PC-9 (cell line): ENCODE results near the gene SOX21. TPM values are rescaled to one million over a fixed set of nuclear protein-coding genes. Genes with fewer than 3 reads are reported as not detected.
A peak's percentile ranks its signal among the peaks of the same experiment; 100 is the strongest.

ENCODE experiments used
- BruUV-seq: library from RNA; stranded (reverse); fragments of 400-500 nt; replicated peaks from 2 replicates; lab custom pipeline; 2021; lab: Mats Ljungman, UMichigan
- CTCF ChIA-PET: fragments of 300-600 bp; sonication (Branson Sonifier 250); formaldehyde crosslinking; loops from one replicate; lab custom pipeline; 2022; ENCODE audit warnings: antibody characterized with exemption; lab: Charles Lee
- POLR2A ChIA-PET: fragments of 300-600 bp; sonication (Branson Sonifier 250); formaldehyde crosslinking; loops from one replicate; lab custom pipeline; 2022; ENCODE audit warnings: antibody characterized with exemption; ENCODE audit not compliant: unreplicated experiment; lab: Charles Lee
- DNase-seq, 2 experiments: peaks; one replicate each; pipeline versions ENCODE4 v3.0.0 to v3.0.0-alpha.2; 2015 to 2022; ENCODE audit warnings: mixed read lengths in 1 of 2
- H2AFZ ChIP-seq: fragments of 200-600 bp; sonication (generic); 2 replicates; pipeline ENCODE4 v1.8.1; 2017; ENCODE audit warnings: antibody characterized with exemption
- H3F3A ChIP-seq: fragments of 200-600 bp; sonication (generic); 2 replicates; pipeline ENCODE4 v1.8.1; 2017; ENCODE audit warnings: antibody characterized with exemption, mild to moderate bottlenecking, low read depth; ENCODE audit not compliant: insufficient read depth
- H3K27ac ChIP-seq: fragments of 200-600 bp; sonication (generic); 2 replicates; pipeline ENCODE4 v1.6.1; 2016; ENCODE audit warnings: mixed run types
- H3K27me3 ChIP-seq: fragments of 200-600 bp; sonication (generic); 2 replicates; pipeline ENCODE4 v1.6.1; 2016; ENCODE audit warnings: low read depth, mixed run types; ENCODE audit not compliant: insufficient read depth
- H3K36me3 ChIP-seq: fragments of 200-600 bp; sonication (generic); 2 replicates; pipeline ENCODE4 v1.6.1; 2016; ENCODE audit warnings: low read depth, mixed run types
- H3K4me1 ChIP-seq: fragments of 200-600 bp; sonication (generic); replicated peaks from 2 replicates; pipeline ENCODE4 v1.6.1; 2016; ENCODE audit warnings: mixed run types; ENCODE audit not compliant: insufficient read depth
- H3K4me2 ChIP-seq: fragments of 200-600 bp; sonication (generic); 2 replicates; pipeline ENCODE4 v1.6.1; 2017; ENCODE audit warnings: mixed run types
- H3K4me3 ChIP-seq: fragments of 200-600 bp; sonication (generic); 2 replicates; pipeline ENCODE4 v1.6.1; 2016; ENCODE audit warnings: mixed run types
- H3K79me2 ChIP-seq: fragments of 200-600 bp; sonication (generic); 2 replicates; pipeline ENCODE4 v1.6.1; 2017; ENCODE audit warnings: low read depth, mixed run types
- H3K9me2 ChIP-seq: fragments of 200-600 bp; sonication (generic); 2 replicates; pipeline ENCODE4 v1.8.1; 2017; ENCODE audit warnings: mild to moderate bottlenecking; ENCODE audit not compliant: insufficient read depth
- H3K9me3 ChIP-seq: fragments of 200-600 bp; sonication (generic); 2 replicates; pipeline ENCODE4 v1.8.1; 2016; ENCODE audit warnings: low read depth; ENCODE audit not compliant: insufficient read depth
- H4K20me1 ChIP-seq: fragments of 200-600 bp; sonication (generic); 2 replicates; pipeline ENCODE4 v1.8.1; 2017; ENCODE audit not compliant: insufficient read depth
- EZH2 ChIP-seq: fragments of 200-600 bp; sonication (generic); IDR thresholded peaks from 2 replicates; pipeline ENCODE4 v1.8.0; 2017; ENCODE audit warnings: antibody characterized with exemption, low read depth
- intact Hi-C: fragments of 100-400 bp; cut with micrococcal nuclease; formaldehyde crosslinking; loops from one replicate; pipeline ENCODE4 v1.10.0; 2022; ENCODE audit not compliant: unreplicated experiment
- total RNA-seq: library from RNA; stranded (reverse); gene quantifications from 2 replicates; pipeline ENCODE4 v1.2.3, GENCODE V29; 2021
- TF ChIP-seq, protein P1 (sequence below): fragments of 200-600 bp; sonication (generic); conservative IDR thresholded peaks from 2 replicates; pipeline ENCODE4 v1.6.1; 2017; ENCODE audit warnings: mixed run types, antibody characterized with exemption, mild to moderate bottlenecking, moderate library complexity

SOX21 gene
- total RNA-seq, 1 experiment from 2014 or later, result not detected

DNA sequence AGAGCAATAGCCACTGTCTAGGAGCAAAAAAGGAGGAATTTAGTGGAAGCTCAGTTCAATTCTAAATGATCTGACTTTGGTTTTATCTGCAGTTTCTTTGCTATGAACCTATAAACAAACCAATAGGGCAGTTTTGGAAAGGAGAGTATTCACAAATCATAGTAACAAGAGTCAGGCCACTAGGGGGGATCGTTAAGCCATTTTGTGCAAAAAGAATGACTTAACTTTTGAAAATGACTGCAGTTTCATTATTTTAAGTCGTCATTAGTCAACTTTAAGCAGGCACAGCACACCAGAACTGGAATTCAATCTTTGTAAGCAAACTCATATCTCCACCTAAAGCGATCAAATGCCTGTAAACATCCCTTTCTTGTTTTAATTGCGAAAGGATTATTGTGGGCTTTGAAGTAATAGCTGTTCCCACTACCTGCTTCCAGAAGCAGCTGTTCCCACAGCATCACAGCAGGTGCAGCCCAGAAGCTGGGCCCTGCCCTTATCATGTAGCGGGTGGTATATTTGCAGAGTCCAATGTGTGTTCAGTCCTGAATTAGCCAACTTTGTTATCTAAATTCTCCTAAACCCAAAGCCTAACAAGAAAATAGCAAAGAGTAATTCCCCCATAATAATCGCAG is 51.5 kb downstream of the SOX21 start:
- no peaks in the 10 kb centered on the region for H3K9me3 ChIP-seq
- no peaks in the 10 kb centered on the region for H3F3A ChIP-seq
- no peaks in the 10 kb centered on the region for H3K4me1 ChIP-seq
- H3K79me2 ChIP-seq, result no peaks in the 10 kb centered on the region
- no TSS peak for BruUV-seq
- intact Hi-C loops, result no loop called here
- H3K4me3 ChIP-seq, result no peak overlapping the region
- H3K9me2 ChIP-seq, result no peaks in the 10 kb centered on the region
- ChIA-PET POLR2A (no interaction called here), CTCF (no interaction called here)
- no peak for TF ChIP-seq EZH2
- TF ChIP-seq, protein P1, sequence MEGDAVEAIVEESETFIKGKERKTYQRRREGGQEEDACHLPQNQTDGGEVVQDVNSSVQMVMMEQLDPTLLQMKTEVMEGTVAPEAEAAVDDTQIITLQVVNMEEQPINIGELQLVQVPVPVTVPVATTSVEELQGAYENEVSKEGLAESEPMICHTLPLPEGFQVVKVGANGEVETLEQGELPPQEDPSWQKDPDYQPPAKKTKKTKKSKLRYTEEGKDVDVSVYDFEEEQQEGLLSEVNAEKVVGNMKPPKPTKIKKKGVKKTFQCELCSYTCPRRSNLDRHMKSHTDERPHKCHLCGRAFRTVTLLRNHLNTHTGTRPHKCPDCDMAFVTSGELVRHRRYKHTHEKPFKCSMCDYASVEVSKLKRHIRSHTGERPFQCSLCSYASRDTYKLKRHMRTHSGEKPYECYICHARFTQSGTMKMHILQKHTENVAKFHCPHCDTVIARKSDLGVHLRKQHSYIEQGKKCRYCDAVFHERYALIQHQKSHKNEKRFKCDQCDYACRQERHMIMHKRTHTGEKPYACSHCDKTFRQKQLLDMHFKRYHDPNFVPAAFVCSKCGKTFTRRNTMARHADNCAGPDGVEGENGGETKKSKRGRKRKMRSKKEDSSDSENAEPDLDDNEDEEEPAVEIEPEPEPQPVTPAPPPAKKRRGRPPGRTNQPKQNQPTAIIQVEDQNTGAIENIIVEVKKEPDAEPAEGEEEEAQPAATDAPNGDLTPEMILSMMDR, result peak; percentile 47
- H3K4me2 ChIP-seq, result peak overlapping the region; percentile 10; the same call in 1 of the 2 replicates
- DNase-seq, result no peak
- H2AFZ ChIP-seq, result no peak overlapping the region
- peaks cover 47% of the 10 kb centered on the region for H3K27me3 ChIP-seq
- H4K20me1 ChIP-seq, result no peaks in the 10 kb centered on the region
- H3K27ac ChIP-seq, result no peak overlapping the region
- H3K36me3 ChIP-seq, result no peaks in the 10 kb centered on the region

Other genes starting within 250 kb of the SOX21 start
- gene DCT, start 232.9 kb downstream of the SOX21 start, total RNA-seq, result not detected in 2 replicates
- gene TGDS, start 116.4 kb downstream of the SOX21 start, total RNA-seq, result 6.2 and 7.0 TPM in 2 replicates
- 2.6 and 4.0 TPM in 2 replicates for gene GPR180, start 110.7 kb downstream of the SOX21 start, total RNA-seq